Measurements from ENCODE around the gene SMARCB1. TPM values are rescaled to one million over a fixed set of nuclear protein-coding genes. Genes with fewer than 3 reads are reported as not detected.

The SMARCB1 gene
- total and polyA plus RNA-seq, 12 donors: 26.8 to 73.1 (median 39.8) TPM

GRCh38 chr22:23773483-23774113 is 13.2 kb upstream of the SMARCB1 start:
- TF ChIP-seq CTCF (IDR thresholded peaks at IDR 0.05): no peak
- peak overlapping the region in 9 of 10 donors; percentile 17 to 85 (median 63) for H3K27ac ChIP-seq
- DNase-seq (peak in 1 of 2 donors; percentile 56), ATAC-seq (peak; percentile 29 to 64 (median 54))
- no peaks in the 10 kb centered on the region for H3K9me3 ChIP-seq
- H3K4me1 ChIP-seq: peaks cover 6 to 60% (median 43%) of the 10 kb centered on the region in 9 donors
- no peaks in the 10 kb centered on the region for H3K36me3 ChIP-seq
- peaks cover 0 to 10% (median 0%) of the 10 kb centered on the region in 7 donors for H3K27me3 ChIP-seq
- 40 to 60% methylated on average over 7 of the region's 7 CpGs for WGBS, 2 donors
- intact Hi-C loops (cut with DNase I): loop anchor here in 2 of 10 donors (5.0 kb wide), 2 partner anchors 59 to 74 kb away; no protein-coding TSS in a partner anchor
- H3K4me3 ChIP-seq: peak overlapping the region in 8 of 10 donors; percentile 49 to 60 (median 56)

- H3K4me1 ChIP-seq: peaks cover 4 to 53% (median 37%) of the 10 kb centered on the region in 9 donors
- H3K27me3 ChIP-seq: peaks cover 0 to 10% (median 0%) of the 10 kb centered on the region in 7 donors
- H3K27ac ChIP-seq: peak overlapping the region in 5 of 10 donors; percentile 52 to 85 (median 68)
- no peak for DNase-seq
- no peak for ATAC-seq
- no peaks in the 10 kb centered on the region for H3K9me3 ChIP-seq
- 76 to 77% methylated on average over 12 of the region's 12 CpGs for WGBS, 2 donors
- intact Hi-C loops (cut with DNase I): loop anchor here in 2 of 10 donors (5.0 kb wide), 2 partner anchors 58 to 73 kb away; no protein-coding TSS in a partner anchor
- TF ChIP-seq CTCF (IDR thresholded peaks at IDR 0.05): no peak
- H3K36me3 ChIP-seq: no peaks in the 10 kb centered on the region
- no peak overlapping the region for H3K4me3 ChIP-seq
Measured at GRCh38 chr22:23774114-23774921, 12.4 kb upstream of the SMARCB1 start.

- H3K27ac ChIP-seq: no peak overlapping the region
- DNase-seq (peak in 1 of 2 donors; percentile 3), ATAC-seq (no peak)
- intact Hi-C loops (cut with DNase I): loop anchor here in 3 of 10 donors (5.0 kb wide), 3 partner anchors 57 to 72 kb away; no protein-coding TSS in a partner anchor
- no peak overlapping the region for H3K4me3 ChIP-seq
- H3K4me1 ChIP-seq: peaks cover 4 to 51% (median 37%) of the 10 kb centered on the region in 9 donors
- WGBS, 2 donors: 67 to 68% methylated on average over 2 of the region's 2 CpGs
- TF ChIP-seq CTCF (IDR thresholded peaks at IDR 0.05): no peak
- H3K27me3 ChIP-seq: peaks cover 0 to 10% (median 0%) of the 10 kb centered on the region in 7 donors
- no peaks in the 10 kb centered on the region for H3K9me3 ChIP-seq
- no peaks in the 10 kb centered on the region for H3K36me3 ChIP-seq
Measured at GRCh38 chr22:23774922-23775436, 11.8 kb upstream of the SMARCB1 start.

- DNase-seq: no peak
- no peaks in the 10 kb centered on the region for H3K36me3 ChIP-seq
- H3K27ac ChIP-seq: no peak overlapping the region
- intact Hi-C loops (cut with DNase I): loop anchor here in 1 of 10 donors (5.0 kb wide), 1 partner anchor 66 kb away; no protein-coding TSS in a partner anchor
- peak in 2 of 9 donors; percentile 20 for TF ChIP-seq CTCF (IDR thresholded peaks at IDR 0.05)
- H3K4me3 ChIP-seq: no peak overlapping the region
- WGBS, 2 donors: 85 to 86% methylated on average over 3 of the region's 3 CpGs
- no peaks in the 10 kb centered on the region for H3K9me3 ChIP-seq
- ATAC-seq: no peak
- peaks cover 0 to 10% (median 0%) of the 10 kb centered on the region in 7 donors for H3K27me3 ChIP-seq
- H3K4me1 ChIP-seq: peaks cover 4 to 51% (median 37%) of the 10 kb centered on the region in 9 donors
Measured at GRCh38 chr22:23775779-23776375, 10.9 kb upstream of the SMARCB1 start.

All from heart right ventricle (tissue), 16 donors.